SU-DHL-6 (cell line): ENCODE data around the gene VCAN.

Experiments
- CTCF ChIP-seq: fragments of 200-600 bp; sonication (generic); IDR thresholded peaks from one replicate; pipeline ENCODE4 v1.5.1; 2017; ENCODE audit warnings: antibody characterized with exemption, mild to moderate bottlenecking, low read length, moderate library complexity; ENCODE audit not compliant: insufficient read depth, poor library complexity, severe bottlenecking
- EZH2phosphoT487 ChIP-seq: fragments of 200-600 bp; sonication (generic), shearing (Covaris generic); conservative IDR thresholded peaks from 2 replicates; pipeline ENCODE4 v1.6.1; 2018; ENCODE audit warnings: mild to moderate bottlenecking, antibody characterized with exemption, low read length, moderate library complexity, mixed read lengths

- TF ChIP-seq CTCF, result no peak
- TF ChIP-seq EZH2phosphoT487, result no peak
Measured at GRCh38 chr5:83428126-83428525, 43.4 kb upstream of the VCAN start.
